Measurements from ENCODE around the gene PTPRG. TPM values are rescaled to one million over a fixed set of nuclear protein-coding genes. Genes with fewer than 3 reads are reported as not detected.

PTPRG gene
- total and polyA plus RNA-seq, 2 donors (not counting 3 experiments of a cell fraction or from before 2014, with no cell fraction given), result 8.9 to 39.1 TPM

DNA sequence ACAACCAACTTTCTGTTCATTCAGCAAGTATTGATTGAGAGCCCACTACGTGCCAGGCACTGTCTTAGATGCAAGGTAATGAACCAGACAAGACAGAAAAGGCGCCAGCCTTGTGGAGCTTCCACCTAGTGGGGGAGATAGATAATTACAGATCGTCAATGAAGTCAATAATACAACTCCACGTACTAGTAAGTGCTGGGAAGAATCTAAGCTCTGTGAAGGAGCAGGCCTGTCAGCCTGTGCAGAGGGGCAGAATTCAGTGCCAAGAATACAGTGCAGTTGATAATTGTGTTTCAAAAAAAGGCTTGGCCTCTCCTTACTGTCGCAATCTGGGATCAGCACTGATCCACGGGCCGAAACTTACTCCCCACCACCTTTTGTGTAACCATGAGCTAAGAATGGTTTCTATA, 625.7 kb downstream of the PTPRG start:
- no TSS peak for BruUV-seq (replicated peaks)
- no peaks in the 10 kb centered on the region for H3K9me1 ChIP-seq (replicated peaks; ENCODE audit: control insufficient read depth, extremely low read depth, insufficient read depth, low read length)
- H3K9me3 ChIP-seq (replicated peaks; ENCODE audit: control insufficient read depth, insufficient read depth, low read length), result no peaks in the 10 kb centered on the region
- intact Hi-C loops (cut with micrococcal nuclease), result loop anchor here (1.0 to 10.0 kb wide), 5 partner anchors 28 to 932 kb away; partner anchors contain the start of gene FHIT
- no peak overlapping the region for H3K4me3 ChIP-seq (replicated peaks in 1 of 3; ENCODE audit: insufficient read depth in 1 of 3, low read depth in 1 of 3, low read length in 3 of 3)
- H3K27ac ChIP-seq (ENCODE audit: insufficient read depth, low read depth, low read length), result no peak overlapping the region
- POLR2A ChIA-PET, result interaction anchor here (0.7 kb wide), 2 partner anchors 329 to 626 kb away, joined by 3 to 6 read pairs; partner anchors contain the start of gene PTPRG
- CTCF ChIA-PET, result interaction anchor here (0.8 to 7.3 kb wide), 27 partner anchors 8 to 657 kb away, joined by 3 to 182 read pairs (median 5); partner anchors contain the start of gene PTPRG
- FAIRE-seq (no peak), DNase-seq (ENCODE audit: low read depth, low spot score) (peak; percentile 21)
- peaks cover 5% of the 10 kb centered on the region for H3K4me1 ChIP-seq (ENCODE audit: control insufficient read depth, extremely low read depth, insufficient read depth, low read length)
- H3K4me2 ChIP-seq (ENCODE audit: insufficient read depth, low read length), result no peak overlapping the region
- H4K20me1 ChIP-seq (replicated peaks; ENCODE audit: control insufficient read depth, extremely low read depth, insufficient read depth, low read length), result no peaks in the 10 kb centered on the region
- dilution Hi-C loops (cut with MboI; ENCODE audit: extremely low pct_ligation_motif_present, low sequenced_read_pairs), result no loop called here
- no peaks in the 10 kb centered on the region for H3K27me3 ChIP-seq (ENCODE audit: control insufficient read depth in 2 of 2, insufficient read depth in 2 of 2, low read length in 2 of 2)
- TF ChIP-seq CTCF (IDR thresholded peaks at IDR 0.05; ENCODE audit: extremely low read depth in 1 of 2, insufficient read depth in 1 of 2, low read depth in 1 of 2, low read length in 2 of 2) (peak; percentile 29 to 31), MYC (IDR thresholded peaks at IDR 0.05; ENCODE audit: low read depth, low read length) (no peak)
- H2AFZ ChIP-seq (ENCODE audit: low read depth, low read length), result no peak overlapping the region
- no peaks in the 10 kb centered on the region for H3K36me3 ChIP-seq (ENCODE audit: control insufficient read depth in 2 of 2, extremely low read depth in 1 of 2, insufficient read depth in 2 of 2, low read length in 2 of 2)
- H3K9ac ChIP-seq (replicated peaks; ENCODE audit: extremely low read depth, insufficient read depth, low read length), result no peak overlapping the region
- no peaks in the 10 kb centered on the region for H3K79me2 ChIP-seq (ENCODE audit: control insufficient read depth, insufficient read depth, low read length)

- FAIRE-seq, result peak; percentile 89
- Histone ChIP-seq H3K36me3 (ENCODE audit: control insufficient read depth in 2 of 2, extremely low read depth in 1 of 2, insufficient read depth in 2 of 2, low read length in 2 of 2) (no peaks in the 10 kb centered on the region), H3K9ac (replicated peaks; ENCODE audit: extremely low read depth, insufficient read depth, low read length) (peak overlapping the region; percentile 14), H3K27ac (ENCODE audit: insufficient read depth, low read depth, low read length) (no peak overlapping the region), H2AFZ (ENCODE audit: low read depth, low read length) (peak overlapping the region; percentile 64), H3K4me3 (replicated peaks in 1 of 3; ENCODE audit: insufficient read depth in 1 of 3, low read depth in 1 of 3, low read length in 3 of 3) (no peak overlapping the region), H3K4me1 (ENCODE audit: control insufficient read depth, extremely low read depth, insufficient read depth, low read length) (peaks cover 5% of the 10 kb centered on the region), H3K9me1 (replicated peaks; ENCODE audit: control insufficient read depth, extremely low read depth, insufficient read depth, low read length) (no peaks in the 10 kb centered on the region), H3K9me3 (replicated peaks; ENCODE audit: control insufficient read depth, insufficient read depth, low read length) (no peaks in the 10 kb centered on the region), H3K27me3 (ENCODE audit: control insufficient read depth in 2 of 2, insufficient read depth in 2 of 2, low read length in 2 of 2) (no peaks in the 10 kb centered on the region), H4K20me1 (replicated peaks; ENCODE audit: control insufficient read depth, extremely low read depth, insufficient read depth, low read length) (no peaks in the 10 kb centered on the region), H3K79me2 (ENCODE audit: control insufficient read depth, insufficient read depth, low read length) (no peaks in the 10 kb centered on the region), H3K4me2 (ENCODE audit: insufficient read depth, low read length) (peak overlapping the region; percentile 79)
- ChIA-PET POLR2A (interaction anchor here (0.9 kb wide), 1 partner anchor 18 kb away, joined by 3 read pairs; no protein-coding TSS in a partner anchor), CTCF (interaction anchor here (0.6 to 7.3 kb wide), 57 partner anchors 9 to 807 kb away, joined by 3 to 182 read pairs (median 5); partner anchors contain the start of gene PTPRG)
- dilution Hi-C loops (cut with MboI; ENCODE audit: extremely low pct_ligation_motif_present, low sequenced_read_pairs) (no loop called here), intact Hi-C loops (cut with micrococcal nuclease) (loop anchor here (1.0 to 10.0 kb wide), 8 partner anchors 138 to 934 kb away; partner anchors contain the start of gene FHIT)
- DNase-seq (ENCODE audit: low read depth, low spot score), result peak; percentile 80
- TF ChIP-seq POLR2AphosphoS5 (IDR thresholded peaks at IDR 0.05; ENCODE audit: insufficient read depth, low read depth, low read length) (no peak), CTCF (IDR thresholded peaks at IDR 0.05; ENCODE audit: extremely low read depth in 1 of 2, insufficient read depth in 1 of 2, low read depth in 1 of 2, low read length in 2 of 2) (peak; percentile 75 to 84)
- BruUV-seq (replicated peaks), result no TSS peak
Measured at GRCh38 chr3:62188681-62189375, 627.5 kb downstream of the PTPRG start.
